Gastroesophageal sphincter (tissue), 3 donors: Measurements from ENCODE around the gene RAB6C.
"Not testable (repeated sequence)": the region's sequence is repeated elsewhere in the genome, so short reads cannot be mapped to it uniquely, and the experiment has no call there.

Source experiments
- CTCF ChIP-seq, 4 experiments: fragments of 200-600 bp in 2 of 4; fragments of 450-650 bp in 2 of 4; sonication (generic) in 1 of 4; IDR thresholded peaks; one replicate each; pipeline ENCODE4 v1.5.1; 2017 to 2019; ENCODE audit warnings: antibody characterized with exemption in 4 of 4, mild to moderate bottlenecking in 2 of 4, moderate library complexity in 2 of 4
- EP300 ChIP-seq: sonication (generic); formaldehyde crosslinking; IDR thresholded peaks from one replicate; pipeline ENCODE4 v1.6.1; 2017; ENCODE audit warnings: antibody characterized with exemption, mild to moderate bottlenecking
- POLR2A ChIP-seq, 2 donors: fragments of 450-650 bp; IDR thresholded peaks; one replicate each; pipeline ENCODE4 v1.6.1; 2017; ENCODE audit warnings: antibody characterized with exemption in 2 of 2, mild to moderate bottlenecking in 2 of 2, moderate library complexity in 1 of 2
- POLR2AphosphoS5 ChIP-seq: sonication (generic); formaldehyde crosslinking; IDR thresholded peaks from one replicate; pipeline ENCODE4 v1.6.1; 2017; ENCODE audit warnings: antibody characterized with exemption

GRCh38 chr2:129980246-129980645, 780 bp downstream of the RAB6C start:
- TF ChIP-seq CTCF (IDR thresholded peaks at IDR 0.05); EP300; POLR2AphosphoS5; POLR2A (IDR thresholded peaks at IDR 0.05): not testable (repeated sequence)
